BJ (cell line): Measurements from ENCODE around the gene IL1RL1. TPM values are rescaled to one million over a fixed set of nuclear protein-coding genes. Genes with fewer than 3 reads are reported as not detected.

ENCODE experiments used
- CTCF ChIA-PET: fragments of 350-600 bp; formaldehyde crosslinking; extraction: SDS; loops from one replicate; lab custom pipeline; 2021; ENCODE audit warnings: antibody characterized with exemption, inconsistent platforms; lab: Yijun Ruan, JAX
- POLR2A ChIA-PET: fragments of 300-600 bp; sonication (Branson Sonifier 250); formaldehyde crosslinking; extraction: SDS; loops from one replicate; lab custom pipeline; 2021; ENCODE audit warnings: antibody characterized with exemption; lab: Charles Lee
- DNase-seq: peaks from one replicate; pipeline ENCODE4 v3.0.0-alpha.2; 2011; ENCODE audit warnings: low read depth
- H3K27me3 ChIP-seq: 2 replicates; pipeline ENCODE4 v1.6.0; 2011; ENCODE audit warnings: low read length; ENCODE audit not compliant: control insufficient read depth, insufficient read depth
- H3K36me3 ChIP-seq: 2 replicates; pipeline ENCODE4 v1.5.1; 2011; ENCODE audit warnings: low read length; ENCODE audit not compliant: control insufficient read depth, insufficient read depth
- H3K4me3 ChIP-seq: 2 replicates; pipeline ENCODE4 v1.5.1; 2011; ENCODE audit warnings: low read depth, mild to moderate bottlenecking, control low read depth, low read length
- CTCF ChIP-seq: IDR thresholded peaks from 2 replicates; pipeline ENCODE4 v1.5.1; 2011; ENCODE audit warnings: low read depth, mild to moderate bottlenecking, control low read depth, inconsistent platforms, low read length, moderate library complexity; ENCODE audit not compliant: insufficient read depth
- polyA plus RNA-seq: library from polyadenylated mRNA; depleted of rRNA; stranded (reverse); fragments of >200 nt; gene quantifications from 2 replicates; pipeline ENCODE4 v1.2.3, GENCODE V29; 2011

IL1RL1 gene
- polyA plus RNA-seq, 1 experiment: not detected

- ChIA-PET POLR2A (no interaction called here), CTCF (interaction anchor here (0.7 to 1.5 kb wide), 2 partner anchors 96 to 135 kb away, joined by 3 to 5 read pairs; partner anchors contain the start of gene SLC9A4)
- TF ChIP-seq CTCF: no peak
- Histone ChIP-seq H3K4me3 (no peak overlapping the region), H3K27me3 (peaks cover 1% of the 10 kb centered on the region; the same call in 1 of the 2 replicates), H3K36me3 (no peaks in the 10 kb centered on the region)
- DNase-seq: no peak
Observed at GRCh38 chr2:102337481-102338386, 26.4 kb downstream of the IL1RL1 start.

- CTCF ChIA-PET: no interaction called here
Observed at GRCh38 chr2:102340778-102341177, 29.4 kb downstream of the IL1RL1 start.

DNA sequence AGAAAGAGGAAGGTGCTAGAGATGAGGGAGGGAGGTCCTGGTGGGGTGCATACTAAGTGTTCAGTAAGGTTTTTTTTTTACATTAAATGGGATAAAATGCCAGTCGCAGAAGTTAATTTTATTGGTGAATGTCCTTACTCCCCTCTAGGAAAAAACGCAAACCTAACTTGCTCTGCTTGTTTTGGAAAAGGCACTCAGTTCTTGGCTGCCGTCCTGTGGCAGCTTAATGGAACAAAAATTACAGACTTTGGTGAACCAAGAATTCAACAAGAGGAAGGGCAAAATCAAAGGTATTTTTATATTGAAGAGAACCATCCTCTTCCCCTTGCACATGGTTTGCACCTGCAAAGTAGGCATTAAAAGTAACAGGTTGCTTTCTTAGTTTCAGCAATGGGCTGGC, 31.5 kb downstream of the IL1RL1 start:
- no peak for DNase-seq

More at GRCh38 chr2:102340778-102341177, 29.4 kb downstream of the IL1RL1 start:
- no peak overlapping the region for H3K4me3 ChIP-seq
- no peaks in the 10 kb centered on the region for H3K36me3 ChIP-seq
- POLR2A ChIA-PET: no interaction called here
- TF ChIP-seq CTCF: no peak
- no peaks in the 10 kb centered on the region; the same call in 1 of the 2 replicates for H3K27me3 ChIP-seq
- DNase-seq: no peak

GRCh38 chr2:102344397-102344796, 33.0 kb downstream of the IL1RL1 start:
- CTCF ChIA-PET: interaction anchor here (0.7 to 1.4 kb wide), 2 partner anchors 12 to 98 kb away, joined by 3 read pairs; no protein-coding TSS in a partner anchor
- no peak for TF ChIP-seq CTCF
- no peak for DNase-seq
- no peaks in the 10 kb centered on the region; the same call in none of the 2 replicates for H3K27me3 ChIP-seq
- POLR2A ChIA-PET: no interaction called here
- H3K36me3 ChIP-seq: no peaks in the 10 kb centered on the region
- no peak overlapping the region for H3K4me3 ChIP-seq

More for the DNA sequence above, 31.5 kb downstream of the IL1RL1 start:
- Histone ChIP-seq H3K27me3 (no peaks in the 10 kb centered on the region; the same call in 1 of the 2 replicates), H3K4me3 (no peak overlapping the region), H3K36me3 (no peaks in the 10 kb centered on the region)
- ChIA-PET POLR2A (no interaction called here), CTCF (interaction anchor here (0.6 to 1.1 kb wide), 4 partner anchors 13 to 102 kb away, joined by 3 to 5 read pairs (median 3); partner anchors contain the start of gene IL18R1)
- TF ChIP-seq CTCF: peak; percentile 27; the same call in 1 of the 2 replicates

GRCh38 chr2:102345329-102345920, 34.1 kb downstream of the IL1RL1 start:
- ChIA-PET POLR2A (no interaction called here), CTCF (interaction anchor here (1.0 kb wide), 1 partner anchor 99 kb away, joined by 3 read pairs; no protein-coding TSS in a partner anchor)
- Histone ChIP-seq H3K36me3 (no peaks in the 10 kb centered on the region), H3K4me3 (no peak overlapping the region), H3K27me3 (no peaks in the 10 kb centered on the region; the same call in none of the 2 replicates)
- DNase-seq: no peak
- no peak for TF ChIP-seq CTCF
